GM12891 (cell line): Measurements from ENCODE around the gene ASTN2.
"Not testable (repeated sequence)": the region's sequence is repeated elsewhere in the genome, so short reads cannot be mapped to it uniquely, and the experiment has no call there.

Experiments
- DNase-seq: peaks from one replicate; pipeline ENCODE4 v3.0.0; 2011; ENCODE audit warnings: low spot score; ENCODE audit not compliant: insufficient read length
- FAIRE-seq: peaks from 2 replicates; lab custom pipeline; 2011; peaks lifted over from hg19 to GRCh38; lab: Jason Lieb, UNC
- PAX5 ChIP-seq: IDR thresholded peaks from 2 replicates; pipeline ENCODE4 v1.6.1; 2011; ENCODE audit warnings: low read length, moderate library complexity, mild to moderate bottlenecking; ENCODE audit not compliant: insufficient read depth, severe bottlenecking
- POLR2A ChIP-seq: IDR thresholded peaks from 2 replicates; pipeline ENCODE4 v1.6.1; 2011; ENCODE audit warnings: low read depth, low read length, control low read depth
- POLR2AphosphoS5 ChIP-seq: IDR thresholded peaks from 2 replicates; pipeline ENCODE4 v1.6.1; 2011; ENCODE audit warnings: low read depth, low read length, control low read depth
- POU2F2 ChIP-seq: IDR thresholded peaks from 2 replicates; pipeline ENCODE4 v1.6.1; 2011; ENCODE audit warnings: low read depth, mild to moderate bottlenecking, control low read depth, low read length, moderate library complexity
- SPI1 ChIP-seq: IDR thresholded peaks from 2 replicates; pipeline ENCODE4 v1.6.1; 2011; ENCODE audit warnings: low read depth, low read length, control low read depth
- TAF1 ChIP-seq: IDR thresholded peaks from 2 replicates; pipeline ENCODE4 v1.6.1; 2011; ENCODE audit warnings: low read depth, low read length, control low read depth

ASTN2 gene

GRCh38 chr9:116842658-116843057, 572.2 kb downstream of the ASTN2 start:
- TF ChIP-seq POU2F2 = no peak
- TF ChIP-seq PAX5 = no peak
- no peak for TF ChIP-seq POLR2AphosphoS5
- TF ChIP-seq SPI1 = no peak
- no peak for TF ChIP-seq TAF1
- TF ChIP-seq POLR2A = no peak
- FAIRE-seq (no peak), DNase-seq (no peak)

- FAIRE-seq, DNase-seq: not testable (repeated sequence)
Measured at GRCh38 chr9:116838468-116838867, 576.4 kb downstream of the ASTN2 start.

GRCh38 chr9:116837018-116837989, 577.6 kb downstream of the ASTN2 start:
- DNase-seq = no peak
- FAIRE-seq = no peak
- TF ChIP-seq POLR2AphosphoS5 (no peak), TAF1 (no peak), POU2F2 (no peak), PAX5 (no peak), POLR2A (no peak), SPI1 (no peak)

GRCh38 chr9:116830321-116830720, 584.5 kb downstream of the ASTN2 start:
- not testable (repeated sequence) for FAIRE-seq, DNase-seq

- DNase-seq (no peak), FAIRE-seq (no peak)
- no peak for TF ChIP-seq SPI1
- no peak for TF ChIP-seq PAX5
- no peak for TF ChIP-seq POU2F2
- no peak for TF ChIP-seq TAF1
- TF ChIP-seq POLR2AphosphoS5 = no peak
- no peak for TF ChIP-seq POLR2A
Measured at GRCh38 chr9:116821633-116822229, 593.1 kb downstream of the ASTN2 start.

GRCh38 chr9:116819116-116819515, 595.7 kb downstream of the ASTN2 start:
- FAIRE-seq (no peak), DNase-seq (no peak)
- TF ChIP-seq SPI1 (no peak), POLR2AphosphoS5 (no peak), TAF1 (no peak), POU2F2 (no peak), PAX5 (no peak), POLR2A (no peak)

GRCh38 chr9:116817762-116818161, 597.1 kb downstream of the ASTN2 start:
- FAIRE-seq (no peak), DNase-seq (no peak)
- TF ChIP-seq TAF1 (no peak), PAX5 (no peak), SPI1 (no peak), POU2F2 (no peak), POLR2A (no peak), POLR2AphosphoS5 (no peak)

- no peak for TF ChIP-seq POU2F2
- TF ChIP-seq TAF1 = no peak
- no peak for TF ChIP-seq PAX5
- no peak for TF ChIP-seq SPI1
- no peak for TF ChIP-seq POLR2A
- no peak for TF ChIP-seq POLR2AphosphoS5
- FAIRE-seq (no peak), DNase-seq (no peak)
Measured at GRCh38 chr9:116816484-116816883, 598.4 kb downstream of the ASTN2 start.

- DNase-seq = no peak
- FAIRE-seq = no peak
- TF ChIP-seq PAX5 (no peak), POLR2A (no peak), POU2F2 (no peak), SPI1 (no peak), TAF1 (no peak), POLR2AphosphoS5 (no peak)
Measured at GRCh38 chr9:116815835-116816234, 599.0 kb downstream of the ASTN2 start.

GRCh38 chr9:116813031-116813300, 601.9 kb downstream of the ASTN2 start:
- FAIRE-seq (no peak), DNase-seq (no peak)
- TF ChIP-seq SPI1 (no peak), POLR2AphosphoS5 (no peak), PAX5 (no peak), POU2F2 (no peak), TAF1 (no peak), POLR2A (no peak)
